HS-5 (cell line): ENCODE data around the gene WLS.
A peak's percentile ranks its signal among the peaks of the same experiment; 100 is the strongest.

Experiments
- DNase-seq: peaks from one replicate; pipeline ENCODE4 v3.0.0-alpha.2; 2012; ENCODE audit warnings: low read depth

Gene WLS

DNA sequence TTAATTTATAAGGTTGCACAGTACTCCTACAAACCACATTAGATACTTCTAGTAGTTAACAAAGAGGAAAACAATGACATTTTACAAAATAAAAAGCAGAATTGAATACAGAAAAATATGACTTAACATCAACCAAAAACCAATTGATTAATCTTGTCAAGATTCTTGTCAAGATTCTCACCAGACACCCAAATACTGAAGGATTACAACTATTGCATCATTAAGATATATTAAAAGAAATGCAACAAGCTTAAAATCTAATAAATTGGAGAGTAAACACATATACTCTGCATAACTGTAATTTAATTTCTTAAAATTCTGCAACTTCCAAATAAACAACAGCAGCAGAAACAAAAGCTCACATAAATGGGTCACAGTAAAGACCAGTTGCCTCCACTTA, 4.7 kb downstream of the WLS start:
- DNase-seq: no peak

- no peak for DNase-seq
Observed at GRCh38 chr1:68225781-68226180, 6.5 kb downstream of the WLS start.

DNA sequence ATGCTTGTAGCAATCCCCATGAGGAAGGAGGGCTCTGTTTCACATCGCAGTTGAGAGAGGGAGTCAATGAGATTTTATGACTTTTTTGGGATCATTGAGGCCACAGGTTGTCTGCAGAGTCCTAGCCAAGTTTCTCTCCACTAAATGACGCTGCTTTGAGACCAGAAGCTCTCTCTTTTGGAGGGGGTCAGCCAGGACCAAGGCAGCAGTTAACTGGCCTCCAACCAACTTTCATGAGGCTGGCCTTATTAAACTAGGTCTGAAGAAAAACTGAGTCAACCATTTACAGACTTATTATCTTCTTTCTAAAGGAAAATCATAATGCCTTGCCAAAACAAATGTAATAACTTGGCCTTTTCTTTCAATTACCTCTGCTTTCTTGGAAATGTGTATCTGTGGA, 8.6 kb downstream of the WLS start:
- DNase-seq: no peak

GRCh38 chr1:68221980-68222373, 10.3 kb downstream of the WLS start:
- DNase-seq: no peak

- DNase-seq: no peak
Observed at GRCh38 chr1:68221001-68221979, 11.0 kb downstream of the WLS start.

GRCh38 chr1:68220420-68220819, 11.9 kb downstream of the WLS start:
- DNase-seq: no peak

DNA sequence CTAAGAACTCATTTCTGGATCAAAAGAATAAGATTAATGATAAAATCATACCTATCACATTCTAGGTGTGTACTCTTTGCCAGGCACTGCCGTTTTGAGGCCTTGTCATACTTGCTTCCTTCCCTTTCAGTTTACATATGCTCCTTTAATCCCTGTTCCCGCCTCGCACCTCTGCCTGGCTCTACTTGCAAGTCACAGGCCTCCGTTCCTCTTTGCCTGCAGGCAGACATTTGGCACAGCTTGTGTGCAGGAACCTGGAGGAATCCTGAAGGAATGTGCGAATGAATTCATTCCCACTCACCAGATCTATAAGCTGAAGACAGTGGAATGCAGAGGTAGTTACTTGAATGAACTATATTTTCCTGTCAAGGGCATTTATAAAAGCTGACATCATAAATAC, 13.8 kb downstream of the WLS start:
- DNase-seq: no peak

DNA sequence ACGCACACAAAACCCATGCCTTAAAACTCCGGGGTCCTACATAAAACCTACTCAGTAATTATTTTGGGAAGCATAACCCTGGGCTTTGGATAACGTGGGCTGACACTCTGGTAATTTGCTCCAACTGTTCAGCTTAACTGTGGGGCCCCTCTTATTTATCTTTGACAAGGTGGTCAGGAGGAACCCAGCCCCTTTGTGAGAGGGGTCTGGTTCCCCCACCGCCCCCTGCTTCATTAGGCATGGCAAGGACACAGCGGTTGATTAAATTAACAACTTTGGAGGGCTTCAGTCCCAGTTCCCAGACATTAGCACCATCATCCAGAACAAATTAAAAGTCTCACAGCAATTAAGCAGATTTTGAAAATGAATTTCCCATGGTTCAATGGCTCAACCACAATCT, 14.7 kb downstream of the WLS start:
- no peak for DNase-seq

GRCh38 chr1:68217060-68217554, 15.2 kb downstream of the WLS start:
- no peak for DNase-seq

DNA sequence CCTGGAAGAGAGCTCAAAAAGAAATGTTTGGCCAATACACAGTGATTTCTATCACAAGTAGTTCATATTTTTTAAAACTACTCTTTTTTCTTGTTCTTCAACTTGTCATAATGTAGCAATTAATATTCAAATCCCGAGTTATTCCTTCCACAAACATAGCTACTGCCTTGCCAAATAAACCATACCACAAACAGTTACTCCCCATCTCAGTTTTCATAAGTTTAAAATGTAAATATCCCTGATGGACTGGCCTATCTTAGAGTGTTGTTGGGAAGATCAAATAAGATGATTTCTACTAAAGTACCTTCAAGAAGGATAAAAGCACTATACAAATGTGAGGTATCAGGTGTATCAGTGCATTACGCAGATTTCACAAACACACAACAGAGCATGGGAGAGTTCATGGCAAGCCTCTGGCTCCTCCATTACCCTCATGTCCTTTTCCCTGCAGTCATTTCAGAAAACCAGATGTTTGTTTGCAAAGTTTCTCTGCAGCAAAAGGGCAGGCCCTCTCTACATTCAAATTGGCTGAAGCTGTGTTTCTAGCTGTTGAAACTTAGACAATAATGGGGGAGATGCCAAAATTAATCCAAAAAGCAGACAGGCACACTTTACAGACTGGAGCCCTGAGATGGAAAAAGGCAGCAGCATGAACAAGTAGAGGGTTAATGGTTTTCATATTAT, 16.1 kb downstream of the WLS start:
- no peak for DNase-seq

DNA sequence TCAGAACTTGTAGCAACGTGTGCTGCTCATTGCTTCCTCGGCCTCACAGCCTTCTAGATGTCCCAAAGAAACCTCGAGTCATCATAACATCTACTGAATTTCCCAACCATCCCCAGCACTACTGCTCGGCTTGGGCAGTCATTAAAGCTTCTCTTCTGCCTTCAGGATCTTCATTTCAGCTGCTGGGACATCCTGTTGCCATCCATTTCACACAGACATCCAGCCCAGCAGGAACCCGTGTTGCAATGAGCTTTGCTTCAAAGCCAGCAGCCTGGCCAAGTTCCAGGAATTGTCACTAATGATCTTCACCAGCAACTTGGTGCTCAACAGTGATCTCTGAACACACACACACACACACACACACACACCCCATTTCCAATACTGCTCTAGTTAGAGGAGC, 18.5 kb downstream of the WLS start:
- no peak for DNase-seq

GRCh38 chr1:68211761-68212380, 20.5 kb downstream of the WLS start:
- DNase-seq: no peak

- no peak for DNase-seq
Observed at GRCh38 chr1:68210829-68211228, 21.5 kb downstream of the WLS start.

- DNase-seq: no peak
Observed at GRCh38 chr1:68210027-68210426, 22.3 kb downstream of the WLS start.

GRCh38 chr1:68206848-68207689, 25.3 kb downstream of the WLS start:
- peak; percentile 45 for DNase-seq

DNA sequence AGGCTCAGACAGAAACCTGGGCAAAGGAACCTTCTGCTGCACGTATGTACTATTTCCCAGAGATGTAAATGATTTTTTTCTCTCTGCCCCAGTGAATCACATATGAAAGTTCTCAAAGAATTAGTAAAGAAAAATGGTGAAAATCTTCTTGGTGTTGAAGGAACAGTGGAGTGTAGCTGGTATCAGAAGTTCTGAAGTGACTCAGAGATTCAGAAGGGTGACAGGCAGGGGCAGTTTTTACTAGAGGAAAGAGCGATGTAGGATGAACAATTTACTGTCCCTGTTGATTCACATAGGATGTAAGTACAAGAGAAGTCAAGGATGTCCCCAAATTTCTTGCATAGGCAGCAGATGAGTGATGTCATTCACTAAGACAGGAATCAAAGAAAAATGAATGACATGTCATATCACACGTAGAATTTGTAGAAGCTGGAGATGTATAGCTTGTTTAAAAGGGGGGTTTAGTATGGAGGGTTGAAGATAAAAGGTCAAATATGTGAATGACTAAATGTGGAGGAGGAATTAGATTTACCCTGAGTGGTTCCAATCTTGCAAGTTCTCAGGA, 26.4 kb downstream of the WLS start:
- no peak for DNase-seq

- DNase-seq: no peak
Observed at GRCh38 chr1:68204977-68205630, 27.2 kb downstream of the WLS start.

DNA sequence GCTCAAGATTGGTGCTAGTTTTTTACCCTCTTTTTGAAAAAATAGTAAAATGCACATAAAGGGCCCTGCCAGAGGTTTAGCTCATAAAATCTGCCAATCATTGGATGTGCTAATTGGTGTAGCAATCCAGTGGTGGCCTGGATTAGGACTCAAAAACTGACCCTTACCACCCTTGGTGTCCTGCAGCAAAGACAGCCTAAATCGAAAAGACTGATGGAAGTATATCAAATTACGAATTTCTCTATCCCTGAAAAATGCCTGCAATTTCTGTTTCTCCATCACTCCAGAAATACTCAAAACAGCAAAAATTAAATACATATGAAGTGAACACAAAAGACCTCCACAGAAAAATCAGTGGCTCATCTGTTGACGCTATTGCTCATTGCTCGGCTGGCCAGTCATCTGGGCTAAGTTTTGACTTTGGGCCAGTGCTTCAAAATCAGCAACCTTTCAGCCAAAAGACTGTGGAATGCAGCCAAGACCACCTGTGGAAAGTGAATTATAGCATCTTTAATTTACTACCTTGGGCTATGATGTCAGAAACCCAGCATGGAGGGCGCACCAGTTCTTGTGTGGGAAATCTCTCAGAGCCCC, 30.0 kb downstream of the WLS start:
- DNase-seq: no peak

DNA sequence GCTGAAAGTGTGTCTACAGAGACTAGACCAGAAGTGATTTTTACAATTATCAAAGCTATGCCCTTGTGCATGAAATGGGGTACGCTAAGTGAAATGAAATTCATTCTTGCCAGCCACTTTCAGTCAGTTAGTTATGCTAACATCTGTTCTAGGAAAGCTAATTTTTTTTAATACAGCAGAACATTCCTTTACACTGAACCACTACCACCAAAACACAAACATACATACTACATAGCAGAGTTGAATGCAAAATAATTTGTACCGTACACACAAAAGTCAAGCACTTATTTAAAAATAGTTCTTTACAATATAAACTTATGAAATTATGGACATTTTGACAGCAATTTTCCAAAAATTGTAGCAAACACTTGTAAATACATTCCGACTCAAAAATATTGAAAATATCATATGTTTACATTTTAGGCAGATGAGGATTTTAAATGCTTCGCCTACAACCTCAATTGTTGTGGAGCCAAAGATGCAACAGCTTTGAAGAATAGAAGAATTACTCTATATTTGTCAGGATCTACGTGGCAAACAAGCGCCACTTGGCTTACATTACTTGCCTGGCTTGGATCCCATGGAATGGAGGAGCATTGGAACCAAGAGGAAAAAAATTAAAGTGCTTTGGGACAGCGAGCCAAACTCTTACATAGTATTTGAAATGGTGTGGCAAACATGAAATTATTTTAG, 30.6 kb downstream of the WLS start:
- no peak for DNase-seq

- DNase-seq: no peak
Observed at GRCh38 chr1:68199603-68200002, 32.7 kb downstream of the WLS start.
